GF-D8 (cell line): ENCODE measurements around the gene STMP1.

Experiments used
- DNase-seq: peaks from one replicate; lab custom pipeline; 2025; lab: John Stamatoyannopoulos, UW

The STMP1 gene

GRCh38 chr7:135697276-135698049 lies 35.1 kb downstream of the STMP1 start:
- no peak for DNase-seq

- no peak for DNase-seq
These were observed 41.8 kb downstream of the STMP1 start for GRCh38 chr7:135704074-135704473.

GRCh38 chr7:135704698-135705097 lies 42.4 kb downstream of the STMP1 start:
- no peak for DNase-seq

GRCh38 chr7:135706038-135706742 lies 43.9 kb downstream of the STMP1 start:
- DNase-seq: no peak

- DNase-seq: no peak
These were observed 44.7 kb downstream of the STMP1 start for GRCh38 chr7:135706858-135707569.

GRCh38 chr7:135707570-135707966 lies 45.3 kb downstream of the STMP1 start:
- no peak for DNase-seq

- no peak for DNase-seq
These were observed 45.7 kb downstream of the STMP1 start for GRCh38 chr7:135708041-135708440.

- DNase-seq: no peak
These were observed 47.2 kb downstream of the STMP1 start for GRCh38 chr7:135709508-135709907.

- no peak for DNase-seq
These were observed 48.3 kb downstream of the STMP1 start for GRCh38 chr7:135710417-135711138.

GRCh38 chr7:135711139-135711469 lies 48.8 kb downstream of the STMP1 start:
- DNase-seq: no peak

- no peak for DNase-seq
These were observed 50.0 kb downstream of the STMP1 start for GRCh38 chr7:135712182-135712782.

GRCh38 chr7:135712796-135713195 lies 50.5 kb downstream of the STMP1 start:
- no peak for DNase-seq

- DNase-seq: no peak
These were observed 51.6 kb downstream of the STMP1 start for GRCh38 chr7:135713836-135714470.

- no peak for DNase-seq
These were observed 52.3 kb downstream of the STMP1 start for GRCh38 chr7:135714534-135715009.

- DNase-seq: no peak
These were observed 52.8 kb downstream of the STMP1 start for GRCh38 chr7:135715055-135715522.

- DNase-seq: no peak
These were observed 53.4 kb downstream of the STMP1 start for GRCh38 chr7:135715673-135716072.

GRCh38 chr7:135716677-135717238 lies 54.4 kb downstream of the STMP1 start:
- DNase-seq: no peak

- DNase-seq: no peak
These were observed 55.4 kb downstream of the STMP1 start for GRCh38 chr7:135717693-135718092.

GRCh38 chr7:135718219-135718618 lies 55.9 kb downstream of the STMP1 start:
- DNase-seq: no peak

GRCh38 chr7:135718794-135719437 lies 56.6 kb downstream of the STMP1 start:
- no peak for DNase-seq
